Medulla oblongata (tissue), 1 donor: ENCODE data around the gene SMARCC1.

ENCODE experiments used
- DNase-seq: peaks from one replicate; pipeline ENCODE4 v3.0.0-alpha.2; 2015; ENCODE audit errors: extremely low spot score

SMARCC1 gene

DNA sequence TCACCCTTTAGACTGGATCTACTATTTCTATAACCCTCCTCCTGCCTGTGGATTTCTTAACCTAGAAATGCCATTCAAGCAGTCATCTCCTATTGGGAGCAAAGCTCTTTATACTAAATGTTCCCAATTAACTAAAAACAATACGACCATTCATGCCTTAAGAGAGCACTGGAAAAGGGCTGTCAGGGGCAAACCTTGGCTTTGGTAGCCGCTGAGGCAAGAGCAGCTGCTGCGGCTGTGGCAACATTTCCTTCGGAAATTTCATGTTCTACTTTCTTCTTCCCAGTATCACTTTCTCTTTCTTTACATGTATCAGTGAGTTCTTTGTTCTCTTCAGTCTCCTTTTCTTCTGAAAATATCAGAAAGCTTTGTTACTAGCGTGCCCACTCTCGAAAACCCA, 146.7 kb downstream of the SMARCC1 start:
- DNase-seq = peak; percentile 76

DNA sequence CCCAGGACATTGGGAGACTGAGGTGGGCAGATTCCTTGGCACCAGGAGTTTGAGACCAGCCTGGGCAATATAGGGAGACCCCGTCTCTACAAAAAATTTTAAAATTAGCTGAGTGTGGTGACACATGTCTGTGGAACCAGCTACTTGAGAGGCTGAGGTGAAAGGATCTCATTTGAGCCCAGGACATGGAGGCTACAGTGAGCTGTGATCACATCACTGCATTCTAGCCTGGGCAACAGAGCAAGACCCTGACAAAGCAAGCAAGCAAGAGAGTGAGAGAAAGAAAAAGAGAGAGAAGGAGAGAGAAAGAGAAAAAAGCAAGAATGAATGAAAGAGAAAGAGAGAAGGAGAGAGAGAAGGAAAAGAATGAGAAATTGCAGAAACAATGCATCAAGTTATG, 150.9 kb downstream of the SMARCC1 start:
- DNase-seq = no peak

DNA sequence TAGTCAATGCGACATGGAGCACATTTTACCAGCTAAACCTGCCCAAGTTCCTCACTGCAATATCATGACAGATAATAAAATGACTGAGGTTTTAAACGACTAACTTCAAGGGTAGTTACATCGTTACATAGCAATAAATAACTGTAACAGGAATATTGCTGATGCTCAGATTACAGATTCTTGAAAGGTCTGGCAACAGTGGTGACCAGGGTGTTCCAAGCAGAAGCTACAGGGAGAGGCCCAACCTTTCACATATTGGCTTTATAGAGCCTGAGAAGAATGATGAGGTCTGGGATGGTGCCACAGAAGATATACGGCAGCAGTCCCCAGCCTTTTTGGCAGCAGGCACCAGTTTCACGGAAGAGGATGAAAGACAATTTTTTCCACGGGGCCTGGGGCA, 151.9 kb downstream of the SMARCC1 start:
- no peak for DNase-seq

DNA sequence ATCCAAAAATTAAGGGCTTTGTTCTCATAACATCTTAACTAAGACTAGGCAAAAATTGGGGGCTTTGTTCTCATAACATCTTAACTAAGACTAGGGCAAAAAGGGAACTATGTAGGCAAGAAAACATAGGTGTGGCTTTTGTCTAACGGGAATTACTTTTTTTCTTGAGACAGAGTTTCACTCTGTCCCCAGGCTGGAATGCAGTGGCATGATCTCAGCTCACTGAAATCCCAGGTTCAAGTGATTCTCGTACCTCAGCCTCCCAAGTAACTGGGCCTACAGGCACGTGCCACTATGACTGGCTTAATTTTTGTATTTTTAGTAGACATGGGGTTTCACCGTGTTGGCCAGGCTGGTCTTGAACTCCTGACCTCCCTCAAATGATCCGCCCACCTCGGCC, 153.3 kb downstream of the SMARCC1 start:
- no peak for DNase-seq

DNA sequence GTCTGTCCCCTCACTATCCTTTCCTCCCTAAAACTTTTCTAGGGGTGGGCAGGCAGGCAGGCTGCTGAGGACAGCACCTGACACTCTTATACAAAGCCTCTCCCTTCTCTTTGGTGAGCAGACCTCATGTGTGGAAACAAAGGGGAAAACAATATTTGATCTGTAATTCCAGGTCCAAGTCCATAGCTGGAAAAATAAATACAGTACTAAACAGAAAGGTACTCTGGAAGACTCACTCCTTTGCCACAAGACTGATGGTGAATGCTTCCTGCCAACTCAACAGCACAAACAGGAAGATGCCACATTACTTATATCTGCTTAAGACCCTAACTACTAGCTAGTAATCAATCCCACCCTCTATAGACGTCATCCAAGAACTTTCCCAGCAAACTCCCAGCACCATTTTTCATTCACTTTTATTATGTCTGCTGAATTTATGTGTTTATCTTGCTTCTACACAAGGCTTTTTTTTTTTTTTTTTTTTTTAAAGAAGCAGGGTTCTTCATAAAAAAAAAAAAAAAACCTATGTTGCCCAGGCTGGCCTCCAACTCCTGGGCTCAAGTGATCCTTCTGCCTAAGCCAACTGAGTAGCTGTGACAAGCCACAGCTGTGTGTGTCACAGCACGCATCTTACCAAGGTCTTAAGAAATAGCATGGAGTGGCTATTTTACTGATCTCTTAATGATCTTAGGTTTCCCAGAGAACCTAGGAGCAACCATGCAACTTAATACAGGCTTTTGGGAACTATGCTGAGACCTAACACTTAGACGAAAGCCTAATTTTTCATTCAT, 158.8 kb downstream of the SMARCC1 start:
- DNase-seq = no peak

DNA sequence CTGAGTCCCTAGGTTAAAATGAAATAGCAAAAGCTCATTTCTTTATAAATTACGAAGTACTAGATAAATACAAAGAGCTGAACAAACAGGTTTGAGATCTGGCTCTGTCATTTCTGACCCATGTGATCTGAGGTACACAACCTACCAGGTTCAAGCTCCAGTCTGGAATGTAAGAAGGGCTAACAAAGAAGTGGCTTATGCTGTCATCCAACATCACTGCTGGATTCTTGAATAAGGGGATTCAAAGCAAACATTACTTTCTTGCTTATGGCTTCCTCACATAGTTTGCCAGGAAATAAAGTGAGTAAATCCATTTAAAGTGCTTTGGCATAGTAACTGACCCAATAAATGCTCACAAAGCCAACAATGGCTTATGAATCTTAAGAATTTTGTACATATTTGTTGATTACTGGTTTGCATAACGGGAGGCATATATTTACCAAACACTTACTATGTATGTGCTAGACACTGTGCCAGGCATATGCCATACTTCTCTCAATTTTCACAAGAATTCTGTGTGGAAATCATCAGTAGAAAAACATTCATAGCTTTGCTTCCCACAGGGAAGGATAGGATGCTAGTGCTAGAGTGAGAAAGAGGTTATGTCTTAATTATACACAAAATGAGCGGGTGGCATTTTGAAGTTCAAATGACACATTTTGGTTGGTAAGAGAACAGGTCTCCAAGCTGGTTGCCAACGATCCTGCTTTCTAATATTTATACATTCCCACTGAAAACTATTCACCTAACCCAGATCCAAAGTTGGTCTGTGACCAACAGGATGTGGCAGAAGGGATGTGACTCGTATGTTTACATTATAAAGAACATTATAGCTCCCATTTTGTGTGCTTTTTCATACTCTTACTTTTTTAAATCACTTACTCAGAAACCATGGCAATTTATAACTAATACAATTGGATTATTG, 164.3 kb downstream of the SMARCC1 start:
- no peak for DNase-seq

DNA sequence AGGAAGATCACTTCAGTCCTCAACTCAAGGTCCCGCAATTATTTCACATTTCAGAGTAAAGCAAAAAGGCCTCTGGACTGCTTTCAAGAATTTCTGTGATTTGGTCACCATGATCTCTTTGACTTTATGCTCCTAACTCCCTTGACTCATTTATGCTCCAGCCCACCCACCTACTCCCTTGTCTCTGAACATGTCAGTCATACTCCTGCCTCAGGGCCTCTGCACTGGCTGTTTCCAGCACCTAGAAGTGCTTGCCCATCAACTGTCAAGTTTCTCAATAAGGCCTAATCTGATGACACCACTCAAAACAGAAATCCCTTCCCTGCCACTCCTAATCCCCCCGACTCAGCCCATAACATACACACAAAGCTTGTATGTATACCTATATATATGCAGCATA, 166.9 kb downstream of the SMARCC1 start:
- DNase-seq = no peak

DNA sequence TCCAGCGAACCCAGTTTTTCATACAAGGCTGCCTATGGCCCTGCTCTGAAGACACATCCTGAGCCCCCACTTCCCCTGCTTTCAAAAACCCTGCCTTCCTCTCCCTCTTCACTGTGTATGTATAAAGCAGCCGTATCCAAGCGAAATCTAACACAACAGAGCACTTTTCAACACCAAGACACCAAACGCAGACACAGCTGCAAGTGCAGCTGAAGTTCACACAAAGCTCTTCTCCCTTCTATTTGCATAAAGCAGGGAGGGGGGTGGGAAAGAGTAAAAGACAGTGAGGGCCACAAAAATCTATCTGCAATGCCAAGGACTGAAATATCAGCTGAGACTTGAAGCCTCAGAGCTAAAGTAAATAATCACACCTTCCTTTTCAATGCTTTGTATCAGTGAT, 168.0 kb downstream of the SMARCC1 start:
- peak; percentile 76 for DNase-seq

DNA sequence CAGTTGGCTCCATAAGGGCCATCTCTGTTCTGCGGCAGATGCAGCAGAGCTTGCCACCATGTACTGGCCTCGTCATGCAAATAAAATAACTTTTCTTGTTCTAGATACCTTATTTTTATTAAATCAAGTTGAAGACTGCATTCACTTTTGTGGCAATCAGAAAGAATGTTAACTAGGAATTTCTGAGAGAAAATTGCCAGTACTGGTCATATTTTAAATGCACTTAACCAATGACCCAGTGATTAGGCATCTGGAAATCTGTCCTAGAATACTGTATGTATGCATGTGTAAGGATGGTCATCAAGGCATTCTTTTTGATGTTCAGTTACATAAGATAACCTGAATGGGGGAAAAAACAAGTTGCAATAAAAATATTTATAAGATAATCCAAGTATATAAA, 168.8 kb downstream of the SMARCC1 start:
- DNase-seq = no peak

DNA sequence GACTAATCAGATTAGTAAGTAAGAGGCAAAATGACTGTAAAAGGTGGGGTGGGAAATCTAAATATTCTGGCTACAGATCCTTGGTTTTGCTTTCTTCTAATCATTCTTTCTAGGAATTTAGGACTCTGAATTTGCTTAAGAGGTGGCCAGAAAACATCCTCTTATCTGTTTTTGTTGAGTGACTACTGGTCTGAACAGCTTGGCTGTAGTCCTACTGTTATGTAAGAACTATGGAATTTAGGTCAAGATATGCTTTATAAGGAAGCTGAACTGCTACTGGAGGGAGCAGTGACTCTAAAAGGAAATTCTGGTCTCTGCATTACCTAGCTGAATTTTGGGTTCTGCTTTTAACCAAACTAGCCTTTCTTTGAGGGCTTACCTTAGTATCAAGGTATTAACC, 169.5 kb downstream of the SMARCC1 start:
- DNase-seq = peak; percentile 26

DNA sequence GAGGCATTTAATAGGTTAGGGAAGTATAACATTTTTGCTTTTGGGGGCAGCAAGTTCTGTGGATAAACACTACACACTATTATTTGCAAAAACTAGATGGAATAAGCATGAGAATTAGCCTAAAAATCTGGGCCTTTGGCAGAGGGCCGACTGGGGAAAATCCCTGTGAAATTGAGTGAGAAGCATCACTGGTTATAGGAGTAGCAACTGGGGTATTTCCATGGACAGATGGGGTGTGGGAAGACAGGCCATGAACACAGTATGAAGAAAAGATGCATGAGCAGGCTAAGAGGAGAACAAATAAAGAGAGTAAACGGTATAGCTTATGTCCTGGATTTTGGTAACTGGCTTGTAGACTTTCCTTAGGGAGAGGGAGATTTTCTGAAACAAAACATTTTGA, 170.1 kb downstream of the SMARCC1 start:
- DNase-seq = no peak

DNA sequence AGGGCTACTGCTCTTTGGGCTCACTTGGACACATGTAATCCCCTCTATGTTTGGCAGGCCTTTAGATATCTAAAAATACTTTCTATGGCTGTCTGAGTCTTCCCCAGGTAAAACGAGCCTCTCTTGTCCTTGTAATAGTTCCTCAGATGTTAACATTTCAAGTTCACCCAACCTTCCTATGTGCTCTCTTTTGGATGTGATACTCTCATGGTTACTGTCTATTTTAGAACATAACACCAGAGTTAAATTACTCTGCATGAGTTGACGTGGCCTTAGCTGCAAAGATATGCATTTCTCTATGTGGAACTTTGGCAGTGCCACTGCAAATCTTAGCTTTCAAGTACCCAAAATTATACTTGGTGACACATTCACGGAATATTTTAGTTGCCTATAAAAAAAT, 171.1 kb downstream of the SMARCC1 start:
- no peak for DNase-seq

DNA sequence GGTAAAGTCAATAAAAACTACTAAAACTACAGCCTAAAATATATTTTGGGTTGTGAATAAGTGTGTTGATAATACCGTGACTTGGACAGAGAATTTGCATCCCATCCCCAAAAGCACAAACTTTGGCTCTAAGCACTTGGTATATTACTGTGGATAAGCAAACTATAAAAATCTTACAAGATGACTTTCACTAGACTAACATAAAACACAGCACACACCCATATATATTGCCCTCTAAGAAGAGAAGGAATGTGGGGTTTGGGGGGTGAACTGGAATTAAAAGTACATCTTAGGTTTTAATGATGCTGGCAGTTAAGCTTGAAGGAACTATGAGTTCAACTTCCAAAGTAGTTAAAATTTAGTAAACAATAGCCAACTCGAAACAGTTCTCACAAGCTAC, 174.4 kb downstream of the SMARCC1 start:
- no peak for DNase-seq

DNA sequence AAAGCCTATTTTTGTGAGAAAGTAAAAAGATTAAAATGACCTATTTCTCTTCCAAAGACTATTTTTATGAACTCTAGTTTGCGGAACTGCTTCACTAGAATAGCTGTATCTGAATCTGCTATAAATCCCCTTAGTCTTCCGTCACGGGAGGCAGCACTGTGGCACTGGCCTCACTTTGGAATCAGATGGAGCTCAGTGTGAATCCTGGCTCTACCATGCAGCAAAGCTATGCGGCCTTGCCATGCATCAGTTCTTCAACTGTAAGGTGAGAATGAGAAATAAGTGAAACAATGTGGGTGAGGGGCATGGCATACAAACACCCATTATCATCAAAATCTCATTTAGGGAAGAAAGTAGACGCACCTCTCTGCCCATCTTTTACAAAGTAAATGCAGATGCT, 175.5 kb downstream of the SMARCC1 start:
- no peak for DNase-seq

DNA sequence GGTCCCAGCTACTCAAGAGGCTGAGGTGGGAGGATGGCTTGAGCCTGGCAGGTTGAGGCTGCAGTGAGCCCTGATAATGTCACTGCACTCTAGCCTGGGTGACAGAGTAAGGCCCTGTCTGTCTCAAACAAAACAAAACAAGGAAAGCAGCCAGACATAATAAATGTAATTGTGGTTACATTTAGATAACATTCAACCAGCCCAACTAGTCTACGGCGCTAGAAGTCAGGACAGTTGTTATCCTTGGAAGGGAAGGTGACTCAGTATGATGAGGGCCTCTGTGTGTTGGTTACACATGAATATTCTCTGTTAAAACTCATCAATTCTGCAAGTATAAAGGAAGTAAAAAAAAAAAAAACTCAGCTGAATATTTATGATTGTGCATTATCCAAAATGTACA, 176.0 kb downstream of the SMARCC1 start:
- no peak for DNase-seq

DNA sequence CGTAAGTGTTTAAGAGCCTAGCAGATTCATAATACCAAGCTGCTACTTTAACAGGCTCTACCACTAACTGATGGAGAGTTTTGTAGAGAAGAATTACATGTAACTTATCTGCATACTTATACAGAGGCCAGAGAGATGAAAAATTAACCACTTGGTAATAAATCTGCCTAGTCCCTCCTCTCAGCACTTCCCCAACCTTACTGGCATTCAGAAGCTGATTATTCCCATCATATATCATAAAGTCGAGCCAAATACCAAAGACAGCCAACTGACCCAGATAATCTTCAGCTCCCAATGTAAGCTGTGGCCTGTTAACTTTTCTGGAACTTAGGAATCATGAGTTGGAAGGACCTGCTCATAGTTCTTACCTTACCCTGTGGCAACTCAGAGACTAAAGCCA, 177.5 kb downstream of the SMARCC1 start:
- no peak for DNase-seq

DNA sequence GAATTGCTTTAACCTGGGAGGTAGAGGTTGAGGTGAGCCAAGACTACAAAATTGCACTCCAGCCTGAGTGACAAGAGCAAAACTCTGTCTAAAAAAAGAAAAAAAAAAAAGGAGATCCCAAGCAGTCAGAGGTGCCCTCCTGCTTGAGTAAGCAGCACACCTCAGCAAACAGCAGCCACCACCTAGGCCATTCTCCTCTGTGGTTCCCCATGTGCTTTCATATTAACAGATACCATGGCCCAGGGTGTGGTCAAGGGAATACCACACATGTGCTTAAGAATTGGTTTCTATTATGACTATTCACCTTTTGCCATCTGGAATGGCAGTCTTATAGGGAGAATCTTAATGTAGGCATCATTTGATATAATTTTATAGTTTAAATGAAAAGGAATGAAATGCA, 178.4 kb downstream of the SMARCC1 start:
- DNase-seq = no peak

DNA sequence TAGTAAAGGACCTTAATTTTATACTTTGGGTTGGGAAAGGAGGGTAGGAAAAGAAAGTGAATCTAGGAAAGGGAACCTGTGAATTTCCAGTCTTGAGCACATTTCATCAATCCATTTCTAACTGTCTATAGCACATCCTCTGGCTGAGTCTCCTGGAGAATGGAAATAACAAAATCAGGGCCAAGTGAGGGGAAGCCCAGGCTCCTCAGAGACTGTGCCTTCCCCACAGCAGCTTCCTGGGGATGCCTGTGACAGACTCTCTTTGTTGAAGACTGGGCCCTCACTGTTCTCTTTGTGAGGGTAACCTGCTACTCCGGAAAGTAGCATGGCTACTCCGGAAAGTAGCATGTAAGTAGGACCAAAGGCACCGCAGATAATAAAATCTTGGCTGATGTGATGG, 180.4 kb downstream of the SMARCC1 start:
- DNase-seq = peak; percentile 79

DNA sequence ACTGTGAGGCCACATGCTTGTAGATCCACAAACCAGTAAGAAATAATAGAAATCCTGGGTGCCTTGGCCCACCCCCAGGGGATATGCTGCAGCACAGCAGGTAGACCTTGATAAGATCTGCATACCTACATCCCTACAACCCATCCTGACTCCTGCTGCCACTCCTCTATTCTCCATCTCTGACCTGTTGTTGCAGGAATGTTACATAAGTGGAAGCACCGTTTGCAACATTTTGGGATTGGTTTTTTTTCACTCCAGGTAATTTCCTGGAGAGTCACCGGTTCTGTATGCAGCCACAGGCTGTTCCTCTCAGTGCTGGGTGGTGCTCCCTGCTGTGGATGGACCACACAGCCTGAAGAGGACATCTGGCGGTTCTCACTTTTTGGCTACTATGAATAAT, 186.9 kb downstream of the SMARCC1 start:
- no peak for DNase-seq

DNA sequence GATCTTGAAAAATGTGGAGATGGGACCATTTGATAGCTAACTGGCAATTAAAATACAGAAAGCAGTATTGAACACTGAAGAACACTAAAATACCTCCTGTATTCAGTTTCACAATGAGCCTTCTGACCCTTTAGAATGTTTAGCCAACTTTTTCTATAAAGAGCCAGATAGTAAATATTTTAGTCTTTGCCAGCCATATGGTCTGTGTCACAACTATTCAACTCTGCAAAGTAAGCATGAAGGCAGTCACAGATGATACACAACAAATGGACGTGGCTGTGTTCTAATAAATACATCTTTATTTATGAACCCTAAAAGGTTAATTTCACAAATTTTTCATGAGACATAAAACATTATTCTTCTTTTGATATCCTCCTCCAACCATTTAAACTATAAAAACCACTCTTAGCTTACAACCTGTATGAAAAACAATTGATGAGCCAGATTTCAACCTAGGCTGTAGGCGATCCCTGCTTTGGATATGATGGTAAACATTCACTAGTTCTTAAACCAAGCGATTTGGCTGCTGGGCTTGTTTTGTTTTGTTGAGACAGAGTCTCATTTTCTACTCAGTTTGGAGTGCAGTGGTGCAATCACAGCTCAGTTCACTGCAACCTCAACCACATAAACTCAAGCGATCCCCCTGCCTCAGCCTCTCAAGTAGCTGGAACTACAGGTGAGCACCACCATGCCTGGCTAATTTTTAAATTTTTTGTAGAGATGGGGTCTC, 189.5 kb downstream of the SMARCC1 start:
- no peak for DNase-seq

DNA sequence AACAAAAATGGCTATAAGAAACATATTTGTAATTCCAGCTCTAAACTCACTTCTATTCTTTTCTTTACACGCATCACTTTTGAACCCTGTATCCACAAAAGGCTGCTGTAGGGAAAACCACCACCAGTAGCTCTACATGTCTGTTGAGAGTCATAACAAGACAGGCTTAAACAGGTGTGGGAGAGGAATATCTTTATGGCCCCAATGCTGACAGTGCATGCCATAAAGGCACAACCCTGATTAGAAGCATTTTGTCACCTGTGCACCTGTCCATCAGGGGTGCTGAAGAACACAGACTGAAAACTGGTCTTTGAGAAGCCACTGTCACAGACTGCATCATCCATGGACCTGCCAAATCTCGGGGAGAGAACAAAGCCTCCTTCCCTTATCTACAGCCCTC, 191.5 kb downstream of the SMARCC1 start:
- no peak for DNase-seq

DNA sequence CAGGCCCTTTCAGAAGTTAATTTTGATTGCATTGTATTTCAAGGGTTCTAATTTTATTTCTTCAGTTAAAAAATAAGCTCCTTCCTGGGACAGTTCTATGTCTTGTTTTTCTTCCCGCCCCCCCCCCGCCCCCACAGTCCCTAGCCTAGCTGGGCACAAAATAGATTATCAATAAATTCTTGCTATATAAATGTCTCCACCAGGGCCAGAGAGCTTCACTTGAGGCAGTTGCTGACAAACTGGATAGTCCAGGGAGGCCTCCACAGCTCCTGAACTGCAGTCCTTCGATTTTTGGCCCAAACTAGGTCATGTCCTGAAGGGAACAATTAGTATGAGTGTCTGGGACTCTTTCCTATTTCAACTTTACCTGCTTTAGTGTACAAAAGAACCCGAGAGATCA, 193.1 kb downstream of the SMARCC1 start:
- no peak for DNase-seq
